Measurements from ENCODE around the gene HTRA3.

The HTRA3 gene

GRCh38 chr4:8241895-8242696, 27.5 kb upstream of the HTRA3 start:
- peak; percentile 97 for ATAC-seq
- TF ChIP-seq SNAI2 (CRISPR knock-in tag; IDR thresholded peaks at IDR 0.05) (peak; percentile 57; the same call in 1 of the 2 replicates), PPARA (CRISPR knock-in tag; IDR thresholded peaks at IDR 0.05; ENCODE audit: borderline replicate concordance) (no peak), ZNF8 (CRISPR knock-in tag; IDR thresholded peaks at IDR 0.05) (no peak), ZFP30 (CRISPR knock-in tag; IDR thresholded peaks at IDR 0.05) (no peak), ZFP3 (CRISPR knock-in tag; IDR thresholded peaks at IDR 0.05) (peak; percentile 61; the same call in 1 of the 2 replicates), ISL1 (CRISPR knock-in tag; IDR thresholded peaks at IDR 0.05) (no peak), ARNTL (CRISPR knock-in tag; IDR thresholded peaks at IDR 0.05; ENCODE audit: borderline replicate concordance, low read depth) (no peak), TSHZ2 (CRISPR knock-in tag; IDR thresholded peaks at IDR 0.05) (peak; percentile 90; the same call in 1 of the 2 replicates), ZNF565 (CRISPR knock-in tag; conservative IDR thresholded peaks at IDR 0.05; ENCODE audit: low read depth) (no peak), TCF4 (CRISPR knock-in tag; IDR thresholded peaks at IDR 0.05; ENCODE audit: borderline replicate concordance) (0 out of 2 replicates have a peak, but pooled peaks have one; percentile 22), PATZ1 (CRISPR knock-in tag; IDR thresholded peaks at IDR 0.05; ENCODE audit: borderline replicate concordance) (no peak), POU6F1 (CRISPR knock-in tag; IDR thresholded peaks at IDR 0.05; ENCODE audit: borderline replicate concordance, low read depth) (no peak), ZNF70 (CRISPR knock-in tag; IDR thresholded peaks at IDR 0.05) (0 out of 2 replicates have a peak, but pooled peaks have one; percentile 7)

- TF ChIP-seq ARNTL (CRISPR knock-in tag; IDR thresholded peaks at IDR 0.05; ENCODE audit: borderline replicate concordance, low read depth) (no peak), TSHZ2 (CRISPR knock-in tag; IDR thresholded peaks at IDR 0.05) (no peak), TCF4 (CRISPR knock-in tag; IDR thresholded peaks at IDR 0.05; ENCODE audit: borderline replicate concordance) (no peak), SNAI2 (CRISPR knock-in tag; IDR thresholded peaks at IDR 0.05) (peak; percentile 40; the same call in 1 of the 2 replicates), RARB (CRISPR knock-in tag; IDR thresholded peaks at IDR 0.05) (no peak), ZNF565 (CRISPR knock-in tag; conservative IDR thresholded peaks at IDR 0.05; ENCODE audit: low read depth) (no peak)
- no peak for ATAC-seq
Observed at GRCh38 chr4:8242782-8243560, 26.6 kb upstream of the HTRA3 start.

- no peak for ATAC-seq
- TF ChIP-seq CSDC2 (CRISPR knock-in tag; IDR thresholded peaks at IDR 0.05) (no peak), TOX (CRISPR knock-in tag; IDR thresholded peaks at IDR 0.05; ENCODE audit: borderline replicate concordance) (no peak), BACH2 (CRISPR knock-in tag; IDR thresholded peaks at IDR 0.05; ENCODE audit: borderline replicate concordance) (no peak), ISL1 (CRISPR knock-in tag; IDR thresholded peaks at IDR 0.05) (no peak), SNAI2 (CRISPR knock-in tag; IDR thresholded peaks at IDR 0.05) (no peak), OSR1 (CRISPR knock-in tag; IDR thresholded peaks at IDR 0.05) (no peak), ZNF70 (CRISPR knock-in tag; IDR thresholded peaks at IDR 0.05) (no peak), TSHZ2 (CRISPR knock-in tag; IDR thresholded peaks at IDR 0.05) (no peak), RARB (CRISPR knock-in tag; IDR thresholded peaks at IDR 0.05) (no peak), ZNF8 (CRISPR knock-in tag; IDR thresholded peaks at IDR 0.05) (no peak), ZNF565 (CRISPR knock-in tag; conservative IDR thresholded peaks at IDR 0.05; ENCODE audit: low read depth) (no peak), TCF4 (CRISPR knock-in tag; IDR thresholded peaks at IDR 0.05; ENCODE audit: borderline replicate concordance) (no peak)
Observed at GRCh38 chr4:8244001-8244757, 25.4 kb upstream of the HTRA3 start.

Measured in SK-N-SH treated with all-trans-retinoic acid at 6 μM for 48 hours (cell line).